Mesangial cell (primary cell): Measurements from ENCODE around the gene FREY1. TPM values are rescaled to one million over a fixed set of nuclear protein-coding genes. Genes with fewer than 3 reads are reported as not detected.

Experiments used
- total RNA-seq: library from RNA; depleted of rRNA; stranded (reverse); fragments of >200 nt; gene quantifications from 2 replicates; pipeline ENCODE4 v1.2.3, GENCODE V29; 2015

Gene FREY1, protein sequence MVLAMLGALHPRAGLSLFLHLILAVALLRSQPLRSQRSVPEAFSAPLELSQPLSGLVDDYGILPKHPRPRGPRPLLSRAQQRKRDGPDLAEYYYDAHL
- total RNA-seq: 2.7 TPM in 1 of 2 replicates, not detected in the other

DNA sequence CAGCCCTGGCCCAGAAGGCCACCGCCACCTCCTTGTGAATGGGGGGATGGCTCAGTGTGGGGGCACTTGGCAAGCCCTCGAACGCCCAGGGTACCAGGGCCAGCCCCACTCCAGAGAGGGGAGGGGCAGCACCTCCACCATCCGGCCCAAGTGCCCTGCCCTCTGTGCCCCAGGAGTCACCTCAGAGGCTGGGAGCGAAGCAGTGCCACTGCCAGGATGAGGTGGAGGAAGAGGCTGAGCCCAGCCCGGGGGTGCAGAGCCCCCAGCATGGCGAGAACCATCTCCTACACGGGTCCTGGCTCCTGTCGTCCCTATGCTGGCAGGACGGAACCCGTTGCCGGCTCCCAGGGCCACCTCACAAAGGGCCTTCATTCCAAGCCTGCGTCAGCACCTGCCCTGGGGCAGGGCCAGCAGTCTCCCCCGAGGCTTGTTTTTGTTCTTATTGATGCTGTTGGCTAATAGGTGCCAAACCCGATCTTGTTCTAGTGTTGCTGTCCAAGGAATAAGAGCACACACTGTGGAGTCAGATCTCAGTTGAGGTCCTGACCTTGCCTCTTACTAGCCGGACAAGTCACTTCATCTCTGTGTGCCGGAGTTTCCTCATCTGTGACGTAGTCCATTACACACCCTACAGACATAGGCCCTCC lies at the start of gene FREY1:
Gene FREY1, minus strand, starts transcription at position 307 of the 647 bp plus-strand sequence. Its CDS starts 26 bp downstream, at position 281.

DNA sequence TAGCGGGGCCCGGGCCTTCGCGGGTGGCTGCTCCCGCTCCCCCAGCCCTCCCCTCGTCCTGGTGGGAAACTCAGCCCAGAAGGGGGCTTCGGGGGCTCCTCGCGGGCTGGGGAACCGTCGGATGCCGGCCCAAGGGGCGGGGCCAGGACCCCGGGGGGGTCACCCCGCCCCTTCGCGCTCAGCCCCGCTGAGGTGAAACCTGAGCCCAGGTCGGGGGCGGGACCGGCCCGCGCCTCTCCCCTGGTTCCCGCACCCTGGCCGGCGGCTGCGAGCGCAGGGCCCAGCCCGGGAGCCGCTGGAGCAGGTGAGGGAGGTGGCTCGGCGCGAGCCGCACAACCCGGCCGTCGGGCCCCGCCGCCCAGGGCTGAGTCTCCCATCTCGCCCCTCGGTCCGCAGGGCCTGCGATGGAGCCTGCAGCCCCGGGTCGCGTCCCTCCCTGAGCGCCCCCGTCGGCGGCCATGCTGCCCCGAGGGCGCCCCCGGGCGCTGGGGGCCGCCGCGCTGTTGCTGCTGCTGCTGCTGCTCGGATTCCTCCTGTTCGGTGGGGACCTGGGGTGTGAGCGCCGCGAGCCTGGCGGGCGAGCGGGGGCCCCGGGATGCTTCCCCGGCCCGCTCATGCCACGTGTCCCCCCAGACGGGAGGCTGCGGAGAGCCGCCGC lies 15.5 kb upstream of the FREY1 start, which contains the start of gene LARGE2:
Gene LARGE2, plus strand, starts transcription at position 232 of the 658 bp plus-strand sequence. Its CDS starts 227 bp downstream, at position 459.

DNA sequence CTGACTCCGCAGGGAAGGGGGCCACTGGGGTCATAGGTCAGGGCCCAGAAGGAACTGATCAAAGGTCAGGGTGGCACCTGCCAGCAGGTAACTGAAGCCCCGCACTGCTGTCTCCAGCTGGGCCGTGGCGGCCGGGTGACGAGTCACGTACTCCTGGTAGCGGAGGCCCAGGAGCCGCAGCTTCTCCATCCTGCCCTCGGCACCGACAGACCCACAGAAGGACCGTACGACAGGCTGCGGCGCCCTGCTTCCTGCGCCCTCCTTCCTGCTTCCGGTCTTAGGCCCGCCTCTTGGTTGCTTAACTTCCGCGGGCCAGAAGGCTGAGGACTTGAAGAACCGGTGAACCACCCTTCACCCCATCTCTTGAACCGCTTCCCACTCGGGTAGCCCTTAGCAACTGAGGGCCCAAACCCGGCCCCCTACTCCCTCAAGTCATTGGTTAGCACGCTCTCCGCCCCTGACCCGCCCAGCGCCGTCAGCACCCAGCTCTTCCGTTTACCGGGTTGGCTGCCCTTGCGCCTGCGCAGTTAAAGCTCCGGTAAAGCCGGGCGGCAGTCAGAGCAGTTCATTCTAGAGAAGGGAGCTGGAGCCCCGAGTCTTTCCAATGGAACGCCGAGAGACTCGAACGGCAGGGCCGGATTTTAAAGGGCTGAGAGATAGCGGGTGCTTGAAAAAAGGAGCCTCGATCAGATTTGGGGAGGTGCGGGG lies 10.7 kb upstream of the FREY1 start, which contains the start of gene PEX16:
Gene PEX16, minus strand, starts transcription at position 255 of the 708 bp plus-strand sequence. Its CDS starts 66 bp downstream, at position 189.

DNA sequence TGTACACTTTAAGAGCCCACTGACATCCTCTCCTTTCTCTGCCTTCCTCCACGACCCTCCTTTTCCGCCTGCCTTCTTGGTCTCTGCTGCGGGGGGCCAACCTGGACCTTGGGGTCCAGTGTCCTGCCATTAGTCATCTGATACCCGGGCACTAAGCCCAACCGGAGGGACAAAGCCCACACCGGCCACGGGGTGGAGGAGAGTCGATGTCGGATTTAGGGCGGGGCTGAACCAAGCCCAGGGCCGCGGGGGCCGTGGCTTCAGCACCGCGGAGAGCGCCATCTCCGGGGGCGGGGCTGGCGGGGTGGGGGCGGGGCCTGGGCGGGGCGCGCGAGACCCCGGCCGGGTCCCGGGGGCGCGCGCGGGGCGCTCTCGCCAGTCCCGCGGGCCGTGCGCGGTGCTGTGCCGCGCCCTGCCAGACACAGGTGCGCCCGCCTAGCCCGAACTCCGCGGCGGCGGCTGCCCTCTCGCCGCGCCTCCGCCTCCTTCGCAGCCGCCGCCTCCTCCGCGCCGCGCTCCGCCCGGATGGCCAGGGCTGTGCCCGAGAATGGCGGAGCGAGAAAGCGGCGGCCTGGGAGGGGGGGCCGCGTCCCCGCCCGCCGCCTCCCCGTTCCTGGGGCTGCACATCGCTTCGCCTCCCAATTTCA lies 21.7 kb downstream of the FREY1 start, which contains the start of gene MAPK8IP1:
Gene MAPK8IP1, plus strand, starts transcription at position 378 of the 647 bp plus-strand sequence. Its CDS starts 170 bp downstream, at position 548.

Other genes with a start within 250 kb of the FREY1 start
- gene CHST1, start 241.6 kb downstream of the FREY1 start, total RNA-seq: 0.33 and 0.63 TPM in 2 replicates
- gene SLC35C1, start 102.1 kb downstream of the FREY1 start, total RNA-seq: 23.5 and 28.2 TPM in 2 replicates
- 5.7 and 14.2 TPM in 2 replicates for gene CRY2, start 59.8 kb downstream of the FREY1 start, total RNA-seq
- 11.3 and 13.9 TPM in 2 replicates for gene MAPK8IP1, start 21.6 kb downstream of the FREY1 start, total RNA-seq
- gene PEX16, start 10.6 kb upstream of the FREY1 start, total RNA-seq: 25.1 and 34.6 TPM in 2 replicates
- under 0.01 and 0.25 TPM in 2 replicates for gene LARGE2, start 15.4 kb upstream of the FREY1 start, total RNA-seq
- 4.7 and 8.6 TPM in 2 replicates for gene PHF21A, start 214.2 kb upstream of the FREY1 start, total RNA-seq